Non-pigmented ciliary epithelial cell (primary cell): ENCODE results near the gene RAB3C.
A peak's percentile ranks its signal among the peaks of the same experiment; 100 is the strongest.
"Not testable (repeated sequence)": the region's sequence is repeated elsewhere in the genome, so short reads cannot be mapped to it uniquely, and the experiment has no call there.

Source experiments
- DNase-seq: peaks from one replicate; pipeline ENCODE4 v3.0.0-alpha.2; 2010; ENCODE audit warnings: low read depth

RAB3C gene, protein sequence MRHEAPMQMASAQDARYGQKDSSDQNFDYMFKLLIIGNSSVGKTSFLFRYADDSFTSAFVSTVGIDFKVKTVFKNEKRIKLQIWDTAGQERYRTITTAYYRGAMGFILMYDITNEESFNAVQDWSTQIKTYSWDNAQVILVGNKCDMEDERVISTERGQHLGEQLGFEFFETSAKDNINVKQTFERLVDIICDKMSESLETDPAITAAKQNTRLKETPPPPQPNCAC

DNA sequence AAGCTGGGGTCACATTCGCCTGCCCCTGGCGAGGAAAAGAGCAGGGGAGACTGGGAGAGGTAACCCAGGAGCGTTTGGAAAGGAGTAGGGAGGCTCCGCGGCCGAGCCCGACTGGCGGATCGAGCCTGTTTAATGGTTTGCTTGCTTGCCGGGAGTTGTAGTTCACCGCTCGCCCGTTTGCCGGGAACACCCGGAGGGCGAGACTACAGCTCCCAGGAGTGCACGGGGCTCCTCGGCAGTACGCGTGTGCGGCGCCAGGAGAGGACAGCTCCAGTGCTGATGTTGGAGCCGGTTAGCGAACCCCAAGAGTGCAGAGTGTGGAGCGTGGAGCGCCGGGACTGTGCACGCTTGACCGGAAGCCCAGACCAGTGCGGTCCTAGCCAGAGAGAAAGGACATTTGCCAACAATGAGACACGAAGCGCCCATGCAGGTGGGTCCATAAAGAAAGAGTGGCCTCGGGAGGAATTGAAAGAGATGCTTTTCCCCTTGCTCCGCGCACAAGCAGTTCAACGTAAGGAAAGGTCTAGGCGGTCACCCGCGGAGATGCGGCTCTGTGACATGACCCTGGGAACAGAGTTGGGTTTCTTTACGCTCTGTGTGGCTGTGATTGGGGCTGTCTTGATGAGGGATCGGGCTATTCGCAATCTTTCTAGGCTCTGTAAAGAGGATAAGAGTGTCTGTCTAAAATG, at the start of gene RAB3C:
RAB3C (plus strand) TSS at position 273 of the 689 bp plus-strand sequence; CDS start at position 407, 134 bp downstream.
- DNase-seq, result peak; percentile 81

DNA sequence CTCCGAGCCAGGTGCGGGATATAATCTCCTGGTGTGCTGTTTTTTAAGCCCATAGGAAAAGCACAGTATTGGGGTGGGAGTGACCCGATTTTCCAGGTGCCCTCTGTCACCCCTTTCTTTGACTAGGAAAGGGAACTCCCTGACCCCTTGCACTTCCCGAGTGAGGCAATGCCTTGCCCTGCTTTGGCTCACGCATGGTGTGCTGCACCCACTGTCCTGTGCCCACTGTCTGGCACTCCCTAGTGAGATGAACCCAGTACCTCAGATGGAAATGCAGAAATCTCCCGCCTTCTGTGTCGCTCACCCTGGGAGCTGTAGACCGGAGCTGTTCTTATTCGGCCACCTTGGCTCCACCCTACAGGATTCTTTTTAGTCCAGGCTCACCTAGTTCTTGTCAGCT, 40.9 kb upstream of the RAB3C start:
- DNase-seq, result not testable (repeated sequence)

DNA sequence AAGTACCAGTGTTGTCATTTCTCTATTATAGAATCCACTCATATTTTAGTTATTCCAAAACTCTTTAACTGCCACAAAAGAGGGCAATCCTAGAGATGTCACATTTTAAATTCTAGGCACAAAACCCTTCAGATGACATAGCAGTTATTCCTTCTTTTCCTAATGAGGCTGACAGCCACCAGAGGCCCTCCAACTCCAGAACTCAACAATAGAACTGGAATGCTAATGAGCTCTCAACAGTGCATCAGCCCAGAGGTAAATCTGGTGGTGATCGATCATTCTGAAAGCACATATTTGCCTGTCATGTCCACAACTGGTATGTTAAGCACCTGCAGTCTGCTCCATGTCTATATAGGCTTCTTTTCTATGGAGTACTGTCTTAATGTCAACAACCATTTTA, 40.2 kb upstream of the RAB3C start:
- DNase-seq, result no peak

DNA sequence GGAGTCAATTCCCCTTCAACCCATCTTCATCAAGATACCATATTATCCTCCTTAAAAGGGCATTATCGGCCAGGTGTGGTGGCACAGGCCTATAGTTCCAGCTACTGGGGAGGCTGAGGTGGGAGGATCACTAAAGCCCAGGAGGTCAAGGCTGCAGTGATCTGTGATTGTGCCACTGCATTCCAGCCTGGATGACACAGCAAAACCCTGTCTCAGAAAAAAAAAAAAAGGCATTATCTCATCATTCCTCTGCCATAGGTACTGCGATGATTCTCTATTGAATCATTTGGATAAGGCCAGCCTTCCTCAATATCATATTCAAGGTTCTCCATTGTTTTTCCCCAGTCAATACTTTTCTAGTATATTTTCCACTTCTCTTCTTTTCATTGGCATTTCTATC, 39.2 kb upstream of the RAB3C start:
- DNase-seq, result no peak

DNA sequence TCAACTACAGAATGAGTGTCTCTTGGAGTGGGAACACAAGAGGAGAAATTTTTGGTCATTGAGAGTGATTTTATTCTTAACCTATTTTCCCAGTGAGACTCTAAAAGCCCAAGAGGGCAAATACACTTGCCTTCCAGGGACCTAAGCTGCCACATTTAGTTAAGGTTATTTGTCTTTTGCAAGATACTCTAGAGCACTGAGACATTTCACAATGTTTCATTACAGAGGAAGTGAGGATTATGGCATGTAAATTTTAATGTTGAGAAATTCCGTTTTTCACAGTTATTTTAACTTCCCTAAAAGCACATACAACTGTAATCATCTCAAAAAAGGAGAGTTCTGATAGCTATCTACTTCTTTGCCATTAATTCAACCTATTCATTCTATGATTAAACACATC, 38.7 kb upstream of the RAB3C start:
- DNase-seq, result no peak

DNA sequence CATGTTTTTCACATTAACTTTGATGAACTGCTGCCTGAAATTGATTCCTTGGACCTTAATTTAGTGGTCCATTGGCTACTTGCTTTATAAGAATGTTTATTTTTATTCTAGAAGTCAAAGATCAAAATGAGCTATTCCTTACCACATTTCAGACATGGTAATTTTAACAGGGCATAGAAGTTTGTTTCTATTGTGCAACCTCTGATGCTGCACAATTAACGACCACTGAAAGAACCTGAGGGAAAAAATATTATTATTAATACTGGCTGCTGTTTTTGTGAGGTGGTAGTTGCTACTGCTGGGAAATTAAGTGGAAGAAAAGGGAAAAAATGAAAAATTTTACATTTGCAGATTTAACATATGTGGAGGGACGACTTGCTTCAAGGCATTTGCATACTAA, 37.9 kb upstream of the RAB3C start:
- no peak for DNase-seq

DNA sequence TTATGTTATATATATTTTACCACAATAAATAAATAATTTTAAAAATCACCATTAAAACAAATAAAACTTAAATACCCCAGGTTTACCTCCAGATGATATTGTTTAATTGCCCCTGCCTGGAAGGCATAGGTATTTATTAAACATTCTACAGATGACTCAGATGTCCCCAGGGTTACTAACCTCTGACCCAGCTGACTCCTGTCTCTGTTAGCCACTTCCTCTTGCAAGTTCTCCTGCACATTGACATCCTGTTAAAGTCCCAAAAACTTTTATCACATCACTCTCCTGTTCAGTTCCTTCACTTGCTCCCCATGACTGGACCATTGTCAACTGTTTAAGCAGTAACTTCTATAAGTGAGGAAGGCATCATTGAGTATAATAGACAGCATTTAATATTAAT, 37.0 kb upstream of the RAB3C start:
- DNase-seq, result no peak

DNA sequence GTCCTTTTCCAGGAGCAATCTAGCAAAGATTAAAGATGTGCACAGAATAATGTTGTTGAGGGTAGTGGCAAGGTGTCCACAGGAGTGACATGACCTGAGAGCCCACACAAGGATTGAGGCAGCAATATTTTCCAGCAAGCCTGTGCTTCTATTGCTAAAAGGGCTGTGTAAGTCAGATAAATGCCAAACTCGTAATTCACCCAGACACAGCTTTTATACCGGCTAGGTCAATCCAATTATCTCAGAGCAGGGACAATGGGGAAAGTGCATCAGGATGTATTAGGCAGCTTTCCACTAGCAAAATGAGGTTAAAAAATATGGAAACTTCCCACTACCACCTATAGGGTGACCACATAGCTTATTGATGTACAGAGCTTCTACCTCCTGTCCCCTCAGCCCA, 34.8 kb upstream of the RAB3C start:
- DNase-seq, result no peak

DNA sequence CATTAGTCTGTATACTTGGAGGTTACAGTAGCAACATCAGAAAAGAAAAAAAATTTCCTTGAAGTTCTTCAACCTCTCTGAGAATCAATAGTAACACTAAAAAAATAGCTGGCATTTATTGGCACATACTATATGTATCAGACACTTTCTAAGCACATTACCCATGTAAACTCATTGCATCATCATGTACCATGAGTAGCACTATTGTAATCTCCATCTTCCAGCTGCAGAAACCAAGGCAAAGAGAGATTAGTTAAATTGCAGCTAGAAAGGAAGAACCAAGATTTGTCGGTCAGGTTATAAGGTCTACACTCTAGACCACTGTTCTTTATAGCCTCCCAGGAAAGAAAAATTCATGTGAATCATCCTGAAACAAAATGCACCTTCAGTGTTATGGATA, 31.4 kb upstream of the RAB3C start:
- no peak for DNase-seq

DNA sequence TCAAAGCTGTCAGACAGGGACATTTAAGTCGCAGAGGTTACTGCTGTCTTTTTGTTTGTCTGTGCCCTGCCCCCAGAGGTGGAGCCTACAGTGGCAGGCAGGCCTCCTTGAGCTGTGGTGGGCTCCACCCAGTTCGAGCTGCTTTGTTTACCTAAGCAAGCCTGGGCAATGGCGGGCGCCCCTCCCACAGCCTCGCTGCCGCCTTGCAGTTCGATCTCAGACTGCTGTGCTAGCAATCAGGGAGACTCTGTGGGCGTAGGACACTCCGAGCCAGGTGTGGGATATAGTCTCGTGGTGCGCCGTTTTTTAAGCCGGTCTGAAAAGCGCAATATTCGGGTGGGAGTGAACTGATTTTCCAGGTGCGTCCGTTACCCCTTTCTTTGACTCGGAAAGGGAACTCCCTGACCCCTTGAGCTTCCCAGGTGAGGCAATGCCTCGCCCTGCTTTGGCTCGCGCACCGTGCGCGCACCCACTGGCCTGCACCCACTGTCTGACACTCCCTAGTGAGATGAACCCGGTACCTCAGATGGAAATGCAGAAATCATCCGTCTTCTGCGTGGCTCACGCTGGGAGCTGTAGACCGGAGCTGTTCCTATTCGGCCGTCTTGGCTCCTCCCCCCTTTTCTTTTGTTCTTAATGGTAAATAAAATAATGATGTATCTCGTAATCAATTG, 25.1 kb upstream of the RAB3C start:
- DNase-seq, result not testable (repeated sequence)

DNA sequence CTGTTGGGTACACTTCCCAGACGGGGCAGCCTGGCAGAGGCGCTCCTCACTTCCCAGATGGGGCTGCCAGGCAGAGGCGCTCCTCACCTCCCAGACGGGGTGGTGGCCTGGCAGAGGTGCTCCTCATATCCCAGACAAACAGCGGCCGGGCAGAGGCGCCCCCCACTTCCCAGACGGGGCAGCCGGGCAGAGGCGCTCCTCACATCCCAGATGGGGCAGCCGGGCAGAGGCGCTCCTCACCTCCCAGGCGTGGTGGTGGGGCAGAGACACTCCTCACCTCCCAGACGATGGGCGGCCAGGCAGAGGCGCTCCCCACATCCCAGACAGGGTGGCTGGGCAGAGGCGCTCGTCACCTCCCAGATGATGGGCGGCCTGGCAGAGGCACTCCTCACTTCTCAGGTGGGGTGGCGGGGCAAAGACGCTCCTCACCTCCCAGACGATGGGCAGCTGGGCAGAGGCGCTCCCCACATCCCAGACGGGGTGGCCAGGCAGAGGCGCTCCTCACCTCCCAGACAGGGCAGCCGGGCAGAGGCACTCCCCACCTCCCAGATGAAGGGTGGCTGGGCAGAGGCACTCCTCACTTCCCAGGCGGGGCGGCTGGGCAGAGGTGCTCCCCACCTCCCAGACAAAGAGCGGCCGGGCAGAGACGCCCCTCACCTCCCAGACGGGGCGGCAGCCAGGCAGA, 19.7 kb upstream of the RAB3C start:
- not testable (repeated sequence) for DNase-seq

DNA sequence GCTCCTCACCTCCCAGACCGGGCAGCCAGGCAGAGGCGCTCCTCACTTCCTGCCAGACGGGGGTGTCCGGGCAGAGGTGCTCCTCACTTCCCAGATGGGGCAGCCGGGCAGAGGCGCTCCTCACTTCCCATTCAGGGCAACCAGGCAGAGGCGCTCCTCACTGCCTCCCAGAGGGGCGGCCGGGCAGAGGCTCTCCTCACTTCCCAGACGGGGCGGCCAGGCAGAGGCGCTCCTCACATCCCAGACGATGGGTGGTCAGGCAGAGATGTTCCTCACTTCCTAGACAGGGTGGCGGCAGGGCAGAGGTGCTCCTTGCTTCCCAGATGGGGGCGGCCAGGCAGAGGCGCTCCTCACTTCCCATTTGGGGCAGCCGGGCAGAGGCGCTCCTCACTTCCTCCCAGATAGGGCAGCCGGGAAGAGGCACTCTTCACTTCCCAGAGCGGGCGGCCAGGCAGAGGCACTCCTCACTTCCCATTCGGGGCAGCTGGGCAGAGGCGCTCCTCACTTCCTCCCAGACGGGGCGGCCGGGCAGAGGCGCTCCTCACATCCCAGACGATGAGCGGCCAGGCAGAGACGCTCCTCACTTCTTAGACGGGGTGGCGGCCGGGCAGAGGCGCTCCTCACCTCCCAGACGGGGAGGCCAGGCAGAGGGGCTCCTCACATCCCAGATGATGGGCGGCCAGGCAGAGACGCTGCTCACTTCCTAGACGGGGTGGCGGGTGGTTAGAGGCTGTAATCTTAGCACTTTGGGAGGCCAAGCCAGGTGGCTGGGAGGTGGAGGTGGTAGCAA, 18.6 kb upstream of the RAB3C start:
- DNase-seq, result not testable (repeated sequence)

DNA sequence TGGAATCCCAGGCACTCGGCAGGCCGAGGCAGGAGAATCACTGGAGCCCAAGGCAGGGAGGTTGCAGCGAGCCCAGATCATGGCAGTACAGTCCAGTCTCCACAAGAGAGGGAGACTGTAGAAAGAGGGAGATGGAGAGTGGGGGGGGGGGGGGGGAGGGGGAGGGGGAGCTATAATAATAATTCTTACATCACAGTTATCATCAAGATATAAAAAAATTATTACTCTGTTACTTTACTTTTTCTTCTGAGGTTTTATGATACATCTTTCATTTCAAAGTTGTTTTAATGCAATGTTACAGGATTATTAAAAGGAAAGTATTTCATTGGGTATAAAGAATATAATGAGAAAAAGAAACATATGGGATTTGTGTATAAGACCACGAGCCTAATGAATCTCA, 17.8 kb upstream of the RAB3C start:
- DNase-seq, result no peak

DNA sequence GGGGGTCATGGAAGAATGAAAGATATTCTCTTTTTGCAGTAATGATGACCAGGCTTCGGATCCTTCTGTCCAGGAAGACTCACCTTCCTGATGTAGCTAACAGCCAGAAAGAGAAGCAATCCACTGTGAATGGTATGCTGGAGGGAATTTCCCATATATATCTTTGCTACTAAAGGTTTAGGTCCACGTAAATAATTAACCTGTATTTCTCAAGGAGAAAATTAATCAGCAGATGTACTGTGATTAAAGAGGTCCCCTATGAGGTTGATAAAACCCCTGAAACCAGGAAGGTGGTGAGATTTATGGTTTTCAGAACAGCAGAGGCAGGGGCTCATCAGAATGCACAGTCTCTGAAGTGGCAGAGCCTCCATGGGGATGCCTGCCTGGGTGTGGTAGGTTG, 11.4 kb upstream of the RAB3C start:
- DNase-seq, result no peak

DNA sequence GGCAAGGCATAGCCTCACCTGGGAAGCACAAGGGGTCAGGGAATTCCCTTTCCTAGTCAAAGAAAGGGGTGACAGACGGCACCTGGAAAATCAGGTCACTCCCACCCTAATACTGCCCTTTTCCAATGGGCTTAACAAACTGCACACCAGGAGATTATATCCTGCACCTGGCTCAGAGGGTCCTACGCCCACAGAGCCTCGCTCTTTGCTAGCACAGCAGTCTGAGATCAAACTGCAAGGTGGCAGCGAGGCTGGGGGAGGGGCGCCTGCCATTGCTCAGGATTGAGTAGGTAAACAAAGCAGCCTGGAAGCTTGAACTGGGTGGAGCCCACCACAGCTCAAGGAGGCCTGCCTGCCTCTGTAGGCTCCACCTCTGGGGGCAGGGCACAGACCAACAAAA, 9.9 kb upstream of the RAB3C start:
- not testable (repeated sequence) for DNase-seq

DNA sequence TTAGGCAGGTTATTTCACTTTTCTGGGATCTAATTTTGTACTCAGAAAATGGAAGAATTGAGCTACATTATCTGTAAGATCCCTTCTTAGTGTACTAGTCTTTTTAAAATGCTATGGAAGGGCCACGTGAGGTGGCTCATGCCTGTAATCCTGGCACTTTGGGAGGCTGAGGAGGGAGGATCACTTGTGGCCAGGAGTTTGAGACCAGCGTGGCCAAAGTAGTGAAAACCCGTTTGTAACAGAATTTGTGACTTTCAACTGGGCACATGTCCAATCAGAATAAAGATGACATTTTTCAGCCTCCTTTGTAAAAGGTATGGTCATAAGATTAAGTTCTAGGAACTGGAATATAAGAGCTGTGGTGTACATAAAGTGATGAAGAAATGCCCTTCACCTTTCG, 3.1 kb upstream of the RAB3C start:
- DNase-seq, result no peak

DNA sequence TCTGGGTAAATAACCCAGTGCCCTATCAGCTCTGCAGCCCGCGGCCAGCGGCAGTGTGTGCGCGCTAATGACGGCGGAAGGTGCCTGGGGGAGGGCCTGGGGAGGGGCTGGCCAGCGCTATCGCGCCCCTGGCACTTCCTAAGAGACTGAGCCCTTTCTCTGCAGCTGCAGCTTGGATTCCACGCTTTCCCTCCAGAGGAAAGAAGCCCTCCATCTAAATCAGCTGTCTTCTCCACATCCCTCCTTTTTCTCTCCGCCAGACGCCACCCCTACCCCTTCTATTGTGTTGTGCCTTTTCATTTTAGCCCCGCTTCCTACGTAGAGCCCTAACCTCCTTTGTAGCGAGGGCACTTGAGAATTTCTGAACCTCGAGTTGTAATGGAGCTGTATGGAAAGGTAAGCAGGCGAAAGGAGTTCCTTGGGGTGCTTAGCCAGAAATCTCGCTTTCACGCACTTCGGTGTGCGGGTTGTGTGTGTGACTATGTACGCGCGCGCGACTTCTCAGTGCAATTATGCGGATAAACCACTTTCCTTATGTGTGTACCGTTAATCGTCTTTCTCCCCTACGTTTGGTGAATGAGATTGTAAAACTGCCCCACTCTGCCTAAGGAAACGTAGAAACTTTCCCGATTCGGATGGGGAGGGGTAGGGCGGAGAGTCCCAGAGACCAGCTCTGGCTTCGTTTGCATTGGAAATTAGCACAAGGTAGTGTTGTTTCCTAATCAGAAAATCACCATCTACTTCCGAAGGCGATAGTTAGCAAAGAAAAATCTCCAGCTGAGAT, 664 bp upstream of the RAB3C start:
- DNase-seq, result no peak

DNA sequence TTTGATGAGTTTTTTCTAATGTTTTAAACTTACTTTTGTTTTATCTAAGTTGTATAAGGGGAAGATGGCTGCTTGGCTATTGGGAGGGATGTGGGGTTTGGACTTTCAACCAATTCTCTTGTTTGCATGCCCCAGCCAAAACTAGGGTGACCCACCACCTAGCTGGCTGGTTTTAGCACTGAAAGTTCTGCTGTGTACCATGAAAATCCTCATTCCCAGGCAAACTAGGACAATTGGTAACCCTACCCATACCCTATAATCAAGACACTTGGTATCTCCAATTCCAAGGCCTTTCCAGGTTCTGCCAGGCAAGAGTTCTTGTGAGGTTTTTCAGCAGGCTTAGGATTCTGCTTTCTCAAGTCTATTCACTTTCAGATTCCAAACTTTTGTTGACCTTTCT, 13.1 kb downstream of the RAB3C start:
- DNase-seq, result no peak

DNA sequence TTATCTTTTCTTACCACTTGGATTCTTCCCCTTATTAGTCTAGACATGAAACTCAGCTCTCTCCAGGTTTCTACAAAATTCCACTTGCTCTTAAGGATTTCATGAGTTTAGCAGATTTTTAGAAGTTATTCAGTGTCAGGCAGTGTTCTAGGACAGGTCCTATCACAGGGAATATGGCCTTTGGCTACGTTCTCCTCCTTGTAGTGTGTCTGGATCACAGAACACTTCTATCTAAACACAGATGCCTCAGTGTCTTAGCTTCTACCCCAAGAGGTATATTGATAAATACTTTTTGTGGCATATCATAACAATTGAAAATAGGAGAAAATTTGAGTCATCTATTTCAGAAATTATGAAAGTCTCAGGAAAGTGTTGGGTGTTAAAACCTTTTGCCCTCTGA, 15.6 kb downstream of the RAB3C start:
- no peak for DNase-seq

DNA sequence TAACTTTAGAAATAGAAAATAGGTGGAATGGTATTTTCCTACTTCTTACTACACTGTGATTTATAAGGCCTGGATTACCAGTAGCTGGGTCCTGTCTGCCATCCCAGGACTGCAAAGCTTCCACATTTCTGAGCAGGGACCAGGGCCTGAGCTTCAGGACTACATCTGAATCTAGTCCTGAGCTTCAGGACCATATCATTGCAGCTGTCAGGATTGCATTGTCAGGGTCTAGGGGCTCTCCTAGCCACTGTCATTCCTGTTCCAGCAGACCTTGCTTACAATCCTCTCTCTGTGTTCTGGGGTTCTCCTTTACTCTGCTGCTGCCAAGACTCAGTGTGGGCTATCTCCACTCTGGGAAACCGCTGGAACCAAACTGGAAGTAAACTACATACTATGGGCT, 16.3 kb downstream of the RAB3C start:
- no peak for DNase-seq

DNA sequence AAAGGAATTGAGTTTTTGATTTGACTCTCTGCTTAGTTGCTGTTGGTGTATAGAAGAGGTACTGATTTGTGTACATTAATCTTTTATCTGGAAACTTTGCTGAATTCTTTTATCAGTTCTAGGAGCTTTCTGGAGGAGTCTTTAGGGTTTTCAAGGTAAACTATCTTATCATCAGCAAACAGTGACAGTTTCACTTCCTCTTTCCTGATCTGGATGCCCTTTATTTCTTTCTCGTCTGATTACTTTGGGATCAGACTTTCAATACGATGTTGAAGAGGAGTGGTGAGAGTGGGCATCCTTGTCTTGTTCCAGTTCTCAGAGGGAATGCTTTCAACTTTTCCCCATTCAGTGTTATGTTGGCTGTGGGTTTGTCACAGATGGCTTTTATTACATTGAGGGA, 17.7 kb downstream of the RAB3C start:
- not testable (repeated sequence) for DNase-seq
